ENCODE results near the gene DCLK1. TPM values are rescaled to one million over a fixed set of nuclear protein-coding genes. Genes with fewer than 3 reads are reported as not detected.

The DCLK1 gene
- total RNA-seq, 1 experiment from 2014 or later: not detected

DNA sequence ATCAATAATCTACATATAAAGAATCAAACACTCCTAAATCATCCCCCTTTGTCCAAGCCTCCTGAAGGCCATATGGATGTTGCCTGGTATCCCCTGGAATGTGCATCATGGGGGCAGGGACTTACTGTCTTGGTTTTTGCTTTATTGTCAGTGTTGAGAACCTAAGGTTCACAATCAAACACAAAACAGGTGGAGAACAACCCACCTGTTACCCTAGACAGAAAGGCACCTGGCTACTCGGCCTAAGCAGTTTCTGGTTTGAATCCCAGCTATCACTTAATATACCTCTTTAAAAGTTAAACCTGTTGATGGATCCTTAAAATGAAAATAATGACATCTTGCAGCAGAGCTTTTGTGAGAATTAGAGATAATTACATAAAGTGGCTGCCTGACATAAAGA lies 68.9 kb downstream of the DCLK1 start:
- no peaks in the 10 kb centered on the region for H3K27me3 ChIP-seq (ENCODE audit: control insufficient read depth, insufficient read depth, low read length)
- no peaks in the 10 kb centered on the region for H3K9me3 ChIP-seq (ENCODE audit: control insufficient read depth, insufficient read depth, low read depth, low read length)
- BruUV-seq (replicated peaks): no TSS peak
- CTCF ChIA-PET: no interaction called here
- no peak for TF ChIP-seq TCF7L2 (IDR thresholded peaks at IDR 0.05; ENCODE audit: low read depth, low read length)
- TF ChIP-seq, protein P1, sequence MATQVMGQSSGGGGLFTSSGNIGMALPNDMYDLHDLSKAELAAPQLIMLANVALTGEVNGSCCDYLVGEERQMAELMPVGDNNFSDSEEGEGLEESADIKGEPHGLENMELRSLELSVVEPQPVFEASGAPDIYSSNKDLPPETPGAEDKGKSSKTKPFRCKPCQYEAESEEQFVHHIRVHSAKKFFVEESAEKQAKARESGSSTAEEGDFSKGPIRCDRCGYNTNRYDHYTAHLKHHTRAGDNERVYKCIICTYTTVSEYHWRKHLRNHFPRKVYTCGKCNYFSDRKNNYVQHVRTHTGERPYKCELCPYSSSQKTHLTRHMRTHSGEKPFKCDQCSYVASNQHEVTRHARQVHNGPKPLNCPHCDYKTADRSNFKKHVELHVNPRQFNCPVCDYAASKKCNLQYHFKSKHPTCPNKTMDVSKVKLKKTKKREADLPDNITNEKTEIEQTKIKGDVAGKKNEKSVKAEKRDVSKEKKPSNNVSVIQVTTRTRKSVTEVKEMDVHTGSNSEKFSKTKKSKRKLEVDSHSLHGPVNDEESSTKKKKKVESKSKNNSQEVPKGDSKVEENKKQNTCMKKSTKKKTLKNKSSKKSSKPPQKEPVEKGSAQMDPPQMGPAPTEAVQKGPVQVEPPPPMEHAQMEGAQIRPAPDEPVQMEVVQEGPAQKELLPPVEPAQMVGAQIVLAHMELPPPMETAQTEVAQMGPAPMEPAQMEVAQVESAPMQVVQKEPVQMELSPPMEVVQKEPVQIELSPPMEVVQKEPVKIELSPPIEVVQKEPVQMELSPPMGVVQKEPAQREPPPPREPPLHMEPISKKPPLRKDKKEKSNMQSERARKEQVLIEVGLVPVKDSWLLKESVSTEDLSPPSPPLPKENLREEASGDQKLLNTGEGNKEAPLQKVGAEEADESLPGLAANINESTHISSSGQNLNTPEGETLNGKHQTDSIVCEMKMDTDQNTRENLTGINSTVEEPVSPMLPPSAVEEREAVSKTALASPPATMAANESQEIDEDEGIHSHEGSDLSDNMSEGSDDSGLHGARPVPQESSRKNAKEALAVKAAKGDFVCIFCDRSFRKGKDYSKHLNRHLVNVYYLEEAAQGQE (IDR thresholded peaks at IDR 0.05; ENCODE audit: insufficient read depth in 1 of 2, low read depth in 2 of 2, low read length in 1 of 2): no peak
- TF ChIP-seq SIN3A (IDR thresholded peaks at IDR 0.05; ENCODE audit: borderline replicate concordance, insufficient read depth, low read depth, low read length): no peak
- no peak for TF ChIP-seq POLR2AphosphoS5 (IDR thresholded peaks at IDR 0.05; ENCODE audit: low read depth, low read length)
- TF ChIP-seq, protein P2, sequence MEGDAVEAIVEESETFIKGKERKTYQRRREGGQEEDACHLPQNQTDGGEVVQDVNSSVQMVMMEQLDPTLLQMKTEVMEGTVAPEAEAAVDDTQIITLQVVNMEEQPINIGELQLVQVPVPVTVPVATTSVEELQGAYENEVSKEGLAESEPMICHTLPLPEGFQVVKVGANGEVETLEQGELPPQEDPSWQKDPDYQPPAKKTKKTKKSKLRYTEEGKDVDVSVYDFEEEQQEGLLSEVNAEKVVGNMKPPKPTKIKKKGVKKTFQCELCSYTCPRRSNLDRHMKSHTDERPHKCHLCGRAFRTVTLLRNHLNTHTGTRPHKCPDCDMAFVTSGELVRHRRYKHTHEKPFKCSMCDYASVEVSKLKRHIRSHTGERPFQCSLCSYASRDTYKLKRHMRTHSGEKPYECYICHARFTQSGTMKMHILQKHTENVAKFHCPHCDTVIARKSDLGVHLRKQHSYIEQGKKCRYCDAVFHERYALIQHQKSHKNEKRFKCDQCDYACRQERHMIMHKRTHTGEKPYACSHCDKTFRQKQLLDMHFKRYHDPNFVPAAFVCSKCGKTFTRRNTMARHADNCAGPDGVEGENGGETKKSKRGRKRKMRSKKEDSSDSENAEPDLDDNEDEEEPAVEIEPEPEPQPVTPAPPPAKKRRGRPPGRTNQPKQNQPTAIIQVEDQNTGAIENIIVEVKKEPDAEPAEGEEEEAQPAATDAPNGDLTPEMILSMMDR (IDR thresholded peaks at IDR 0.05): no peak
- DNase-seq (ENCODE audit: low read depth, low spot score): no peak
- in situ Hi-C loops (cut with HindIII; ENCODE audit: low pct_unique_long_range_greater_than_20kb, low sequenced_read_pairs) (no loop called here), intact Hi-C loops (cut with micrococcal nuclease; ENCODE audit: unreplicated experiment) (no loop called here)
- no peak overlapping the region for H3K27ac ChIP-seq (ENCODE audit: low read length)
- H3K36me3 ChIP-seq (ENCODE audit: control insufficient read depth, insufficient read depth, low read length): no peaks in the 10 kb centered on the region
- POLR2A ChIA-PET: no interaction called here
- no peak for ATAC-seq
- H3K4me3 ChIP-seq (ENCODE audit: low read depth in 2 of 2, low read length in 2 of 2): no peak overlapping the region
- H3K4me1 ChIP-seq (ENCODE audit: control insufficient read depth, insufficient read depth, low read length): no peaks in the 10 kb centered on the region

DNA sequence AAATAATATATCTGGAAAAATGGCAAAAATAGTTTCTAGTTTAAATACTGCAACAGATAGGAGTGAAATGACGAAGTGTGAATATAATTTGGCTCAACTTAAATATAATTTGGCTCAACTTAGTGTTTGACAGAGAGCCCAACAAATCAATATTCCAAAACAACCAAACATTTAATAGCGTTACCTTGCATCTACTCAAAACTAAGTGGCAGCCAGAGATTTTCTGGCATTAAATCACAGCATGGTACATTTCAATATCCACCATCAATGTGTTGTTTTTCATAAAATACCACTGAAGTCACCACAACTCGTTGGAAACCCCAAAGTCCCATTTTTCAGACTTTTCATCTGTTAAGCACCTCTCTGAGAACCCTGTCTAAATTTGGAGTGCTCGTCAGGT lies 69.6 kb downstream of the DCLK1 start:
- intact Hi-C loops (cut with micrococcal nuclease; ENCODE audit: unreplicated experiment): no loop called here
- BruUV-seq (replicated peaks): no TSS peak

More for the DNA sequence above, 69.6 kb downstream of the DCLK1 start:
- H3K9me3 ChIP-seq (ENCODE audit: control insufficient read depth, insufficient read depth, low read depth, low read length): no peaks in the 10 kb centered on the region
- TF ChIP-seq SIN3A (IDR thresholded peaks at IDR 0.05; ENCODE audit: borderline replicate concordance, insufficient read depth, low read depth, low read length): no peak
- TF ChIP-seq POLR2AphosphoS5 (IDR thresholded peaks at IDR 0.05; ENCODE audit: low read depth, low read length): no peak
- no peak for TF ChIP-seq TCF7L2 (IDR thresholded peaks at IDR 0.05; ENCODE audit: low read depth, low read length)
- TF ChIP-seq, protein P2 (IDR thresholded peaks at IDR 0.05): no peak
- TF ChIP-seq, protein P1 (IDR thresholded peaks at IDR 0.05; ENCODE audit: insufficient read depth in 1 of 2, low read depth in 2 of 2, low read length in 1 of 2): no peak
- no peak for ATAC-seq
- ChIA-PET POLR2A (no interaction called here), CTCF (no interaction called here)
- no peak overlapping the region for H3K27ac ChIP-seq (ENCODE audit: low read length)
- H3K27me3 ChIP-seq (ENCODE audit: control insufficient read depth, insufficient read depth, low read length): no peaks in the 10 kb centered on the region
- no peaks in the 10 kb centered on the region for H3K4me1 ChIP-seq (ENCODE audit: control insufficient read depth, insufficient read depth, low read length)
- DNase-seq (ENCODE audit: low read depth, low spot score): no peak
- in situ Hi-C loops (cut with HindIII; ENCODE audit: low pct_unique_long_range_greater_than_20kb, low sequenced_read_pairs): no loop called here
- H3K4me3 ChIP-seq (ENCODE audit: low read depth in 2 of 2, low read length in 2 of 2): no peak overlapping the region
- H3K36me3 ChIP-seq (ENCODE audit: control insufficient read depth, insufficient read depth, low read length): no peaks in the 10 kb centered on the region
